ENCODE measurements around the gene KCNQ5. TPM values are rescaled to one million over a fixed set of nuclear protein-coding genes. Genes with fewer than 3 reads are reported as not detected.

The KCNQ5 gene
- total and polyA plus RNA-seq, 2 donors (not counting 1 experiment from before 2014, with no cell fraction given): 0.74 to 4.6 TPM

DNA sequence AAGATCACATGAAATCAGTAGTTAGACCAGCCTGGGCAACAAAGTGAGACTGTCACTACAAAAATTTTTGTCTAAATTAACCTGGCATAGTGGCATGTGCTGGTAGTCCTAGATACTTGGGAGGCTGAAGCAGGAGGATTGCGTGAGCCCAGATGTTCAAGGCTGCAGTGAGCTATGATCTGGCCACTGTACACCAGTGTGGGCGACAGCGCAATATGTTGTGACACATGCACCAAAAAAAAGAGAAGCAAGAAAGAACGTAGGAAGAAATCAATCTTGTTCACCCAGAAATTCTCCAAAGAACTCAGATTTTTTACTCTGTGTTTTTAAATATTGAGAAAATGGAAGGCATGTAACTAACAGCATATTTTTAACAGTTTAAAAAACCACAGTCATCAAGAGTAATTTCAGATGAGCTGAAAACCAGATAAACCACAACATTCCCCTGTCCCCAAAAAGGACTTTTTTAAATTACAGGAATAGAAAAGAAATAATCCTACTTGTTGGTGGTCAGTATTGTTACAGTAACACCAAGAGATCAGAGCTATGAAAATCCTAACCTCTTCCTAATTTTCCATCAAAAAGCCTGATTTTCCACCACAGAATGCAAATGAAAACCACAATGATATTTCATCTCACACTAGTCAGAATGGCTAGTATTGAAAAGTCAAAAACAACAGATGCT lies 363.3 kb downstream of the KCNQ5 start:
- no peaks in the 10 kb centered on the region for H4K20me1 ChIP-seq (ENCODE audit: control insufficient read depth, extremely low read depth, insufficient read depth, low read length)
- no peak overlapping the region for H3K27ac ChIP-seq (ENCODE audit: insufficient read depth, low read length)
- H3K4me2 ChIP-seq (ENCODE audit: extremely low read depth, insufficient read depth, low read length): no peak overlapping the region
- H2AFZ ChIP-seq (ENCODE audit: low read length): no peak overlapping the region
- H3K79me2 ChIP-seq (ENCODE audit: control insufficient read depth, insufficient read depth, low read length): no peaks in the 10 kb centered on the region
- H3K9me3 ChIP-seq (ENCODE audit: control insufficient read depth, insufficient read depth, low read depth, low read length): no peaks in the 10 kb centered on the region
- peak in 1 of 2 donors; percentile 90 for DNase-seq (ENCODE audit: low read depth in 2 of 2)
- no peak overlapping the region for H3K4me3 ChIP-seq (replicated peaks in 1 of 4; ENCODE audit: control extremely low read depth in 1 of 4, insufficient read depth in 1 of 4, low read depth in 3 of 4, low read length in 4 of 4)
- H3K27me3 ChIP-seq (ENCODE audit: control insufficient read depth, insufficient read depth, low read length): no peaks in the 10 kb centered on the region
- H3K36me3 ChIP-seq (ENCODE audit: control insufficient read depth, insufficient read depth, low read length): no peaks in the 10 kb centered on the region
- H3K9ac ChIP-seq (ENCODE audit: insufficient read depth, low read length): no peak overlapping the region
- H3K4me1 ChIP-seq (ENCODE audit: control insufficient read depth, extremely low read depth, insufficient read depth, low read length): no peaks in the 10 kb centered on the region
- no peak for TF ChIP-seq EZH2 (IDR thresholded peaks at IDR 0.05; ENCODE audit: low read length, missing control alignments)
- TF ChIP-seq CTCF (conservative IDR thresholded peaks at IDR 0.05 in 1 of 2, IDR thresholded peaks at IDR 0.05 in 1 of 2; ENCODE audit: low read depth in 1 of 2, low read length in 2 of 2): no peak

DNA sequence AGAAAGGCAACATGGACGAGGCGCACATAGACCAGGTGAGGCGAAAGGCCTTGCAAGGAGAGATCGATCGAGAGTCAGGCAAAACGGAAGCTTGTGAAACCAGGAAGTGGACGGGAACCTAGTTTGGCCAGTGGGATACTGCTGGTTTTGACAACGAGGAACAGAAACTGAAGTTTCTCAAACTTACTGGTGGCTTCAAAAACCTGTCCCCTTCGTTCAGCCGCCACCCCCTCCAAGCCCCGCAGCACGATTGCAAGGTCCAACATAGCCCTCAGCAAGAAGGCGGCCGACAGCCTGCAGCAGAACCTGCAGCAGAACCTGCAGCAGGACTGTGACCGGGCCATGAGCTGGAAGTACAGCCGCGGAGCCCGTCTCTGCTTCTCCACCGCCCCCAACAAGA lies 365.4 kb downstream of the KCNQ5 start:
- Histone ChIP-seq H3K9ac (ENCODE audit: insufficient read depth, low read length) (no peak overlapping the region), H3K9me3 (ENCODE audit: control insufficient read depth, insufficient read depth, low read depth, low read length) (no peaks in the 10 kb centered on the region), H2AFZ (ENCODE audit: low read length) (no peak overlapping the region), H3K27me3 (ENCODE audit: control insufficient read depth, insufficient read depth, low read length) (no peaks in the 10 kb centered on the region), H3K4me1 (ENCODE audit: control insufficient read depth, extremely low read depth, insufficient read depth, low read length) (no peaks in the 10 kb centered on the region), H3K4me2 (ENCODE audit: extremely low read depth, insufficient read depth, low read length) (no peak overlapping the region), H3K27ac (ENCODE audit: insufficient read depth, low read length) (no peak overlapping the region), H4K20me1 (ENCODE audit: control insufficient read depth, extremely low read depth, insufficient read depth, low read length) (no peaks in the 10 kb centered on the region), H3K79me2 (ENCODE audit: control insufficient read depth, insufficient read depth, low read length) (no peaks in the 10 kb centered on the region), H3K36me3 (ENCODE audit: control insufficient read depth, insufficient read depth, low read length) (no peaks in the 10 kb centered on the region), H3K4me3 (replicated peaks in 1 of 4; ENCODE audit: control extremely low read depth in 1 of 4, insufficient read depth in 1 of 4, low read depth in 3 of 4, low read length in 4 of 4) (no peak overlapping the region)
- no peak for DNase-seq (ENCODE audit: low read depth in 2 of 2)
- no peak for TF ChIP-seq CTCF (conservative IDR thresholded peaks at IDR 0.05 in 1 of 2, IDR thresholded peaks at IDR 0.05 in 1 of 2; ENCODE audit: low read depth in 1 of 2, low read length in 2 of 2)
- TF ChIP-seq EZH2 (IDR thresholded peaks at IDR 0.05; ENCODE audit: low read length, missing control alignments): no peak

- Histone ChIP-seq H4K20me1 (ENCODE audit: control insufficient read depth, extremely low read depth, insufficient read depth, low read length) (no peaks in the 10 kb centered on the region), H3K9me3 (ENCODE audit: control insufficient read depth, insufficient read depth, low read depth, low read length) (no peaks in the 10 kb centered on the region), H3K27ac (ENCODE audit: insufficient read depth, low read length) (no peak overlapping the region), H3K4me2 (ENCODE audit: extremely low read depth, insufficient read depth, low read length) (no peak overlapping the region), H3K4me1 (ENCODE audit: control insufficient read depth, extremely low read depth, insufficient read depth, low read length) (no peaks in the 10 kb centered on the region), H3K79me2 (ENCODE audit: control insufficient read depth, insufficient read depth, low read length) (no peaks in the 10 kb centered on the region), H3K27me3 (ENCODE audit: control insufficient read depth, insufficient read depth, low read length) (no peaks in the 10 kb centered on the region), H3K9ac (ENCODE audit: insufficient read depth, low read length) (no peak overlapping the region), H2AFZ (ENCODE audit: low read length) (no peak overlapping the region), H3K4me3 (replicated peaks in 1 of 4; ENCODE audit: control extremely low read depth in 1 of 4, insufficient read depth in 1 of 4, low read depth in 3 of 4, low read length in 4 of 4) (no peak overlapping the region), H3K36me3 (ENCODE audit: control insufficient read depth, insufficient read depth, low read length) (no peaks in the 10 kb centered on the region)
- TF ChIP-seq EZH2 (IDR thresholded peaks at IDR 0.05; ENCODE audit: low read length, missing control alignments) (no peak), CTCF (conservative IDR thresholded peaks at IDR 0.05 in 1 of 2, IDR thresholded peaks at IDR 0.05 in 1 of 2; ENCODE audit: low read depth in 1 of 2, low read length in 2 of 2) (no peak)
- DNase-seq (ENCODE audit: low read depth in 2 of 2): no peak
Observed at GRCh38 chr6:72999995-73000394, 378.1 kb downstream of the KCNQ5 start.
